Measurements from ENCODE around the gene CD83. TPM values are rescaled to one million over a fixed set of nuclear protein-coding genes. Genes with fewer than 3 reads are reported as not detected.
A peak's percentile ranks its signal among the peaks of the same experiment; 100 is the strongest.

The CD83 gene
- total and polyA plus RNA-seq, 9 of the 15 experiments (the other 6 are each of a cell fraction or from before 2014, with no cell fraction given): 2.5 to 4.1 (median 3.4) TPM

DNA sequence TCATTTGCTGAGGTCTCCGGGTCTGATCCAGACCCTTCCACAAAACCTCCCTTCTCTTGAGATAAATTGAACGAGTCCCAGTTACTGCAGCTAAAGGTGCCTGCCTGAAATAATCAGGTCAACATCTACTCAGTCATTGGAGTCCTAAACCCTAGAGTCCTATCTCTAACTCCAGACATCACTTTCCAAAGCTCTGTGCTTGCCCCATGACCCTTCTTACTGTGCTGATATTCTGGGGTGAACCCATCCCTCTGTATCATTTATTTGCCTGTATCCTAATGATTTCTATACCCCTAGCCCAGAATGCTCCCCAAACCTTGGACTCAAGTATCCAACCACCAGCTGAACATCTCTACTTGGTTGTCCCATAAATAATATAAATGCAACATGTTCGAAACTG lies 35.7 kb downstream of the CD83 start:
- no peak overlapping the region for H3K27ac ChIP-seq (ENCODE audit: extremely low read depth, low read depth, low read length)
- ChIA-PET CTCF (ENCODE audit: low intra/inter-chr PET ratio) (interaction anchor here (0.6 kb wide), 1 partner anchor 358 kb away, joined by 3 read pairs; no protein-coding TSS in a partner anchor), POLR2A (interaction anchor here (0.6 to 1.4 kb wide), 2 partner anchors 8 to 12 kb away, joined by 3 to 4 read pairs; no protein-coding TSS in a partner anchor)
- no peak overlapping the region for H2AFZ ChIP-seq (ENCODE audit: low read depth, low read length)
- no peaks in the 10 kb centered on the region for H3K9me1 ChIP-seq (ENCODE audit: control insufficient read depth, insufficient read depth, low read length)
- FAIRE-seq: peak; percentile 63
- 3% methylated on average over 3 of the region's 3 CpGs for WGBS (ENCODE audit: insufficient coverage, low coverage, missing lambda C conversion rate)
- BruUV-seq (replicated peaks): no TSS peak
- H4K20me1 ChIP-seq (replicated peaks; ENCODE audit: control insufficient read depth, insufficient read depth, low read length): no peaks in the 10 kb centered on the region
- H3K79me2 ChIP-seq (ENCODE audit: control insufficient read depth, insufficient read depth, low read length): no peaks in the 10 kb centered on the region
- H3K36me3 ChIP-seq (ENCODE audit: control insufficient read depth, insufficient read depth, low read length): no peaks in the 10 kb centered on the region
- no peak overlapping the region; the same call in 1 of the 2 replicates for H3K4me2 ChIP-seq (ENCODE audit: insufficient read depth, low read length)
- peaks cover 0 to 18% of the 10 kb centered on the region in 2 experiments; a peak in 2 of 5 replicates for H3K4me1 ChIP-seq (replicated peaks in 1 of 2; ENCODE audit: control insufficient read depth in 2 of 2, insufficient read depth in 2 of 2, low read length in 2 of 2)
- H3K4me3 ChIP-seq: no peak overlapping the region
- intact Hi-C loops (cut with micrococcal nuclease) (no loop called here), in situ Hi-C loops (cut with MboI) (no loop called here)
- H3K27me3 ChIP-seq (ENCODE audit: control insufficient read depth in 2 of 2, insufficient read depth in 2 of 2, low read length in 2 of 2): peaks cover 5 to 19% of the 10 kb centered on the region in 2 experiments; a peak in 4 of 5 replicates
- H3K9me3 ChIP-seq (replicated peaks; ENCODE audit: control insufficient read depth, insufficient read depth, low read depth, low read length): no peaks in the 10 kb centered on the region
- no peak overlapping the region for H3K9ac ChIP-seq (ENCODE audit: insufficient read depth in 1 of 2, low read depth in 2 of 2, low read length in 2 of 2)
- DNase-seq (ENCODE audit: extremely low read depth in 1 of 4, low spot score in 3 of 4): peak in 2 of 4 experiments; percentile 44
- peak; percentile 74 for ATAC-seq
- TF ChIP-seq TRIM24 (IDR thresholded peaks at IDR 0.05): 0 out of 4 replicates have a peak, but pooled peaks of 1 of the 2 experiments have one; percentile 56
- TF ChIP-seq RCOR1 (IDR thresholded peaks at IDR 0.05; ENCODE audit: borderline replicate concordance in 1 of 2, low read depth in 2 of 2, low read length in 2 of 2): peak in 1 of 2 experiments; percentile 86; a peak in 2 of 4 replicates
- peak; percentile 80 for TF ChIP-seq TAL1 (IDR thresholded peaks at IDR 0.05)
- TF ChIP-seq, protein P1, sequence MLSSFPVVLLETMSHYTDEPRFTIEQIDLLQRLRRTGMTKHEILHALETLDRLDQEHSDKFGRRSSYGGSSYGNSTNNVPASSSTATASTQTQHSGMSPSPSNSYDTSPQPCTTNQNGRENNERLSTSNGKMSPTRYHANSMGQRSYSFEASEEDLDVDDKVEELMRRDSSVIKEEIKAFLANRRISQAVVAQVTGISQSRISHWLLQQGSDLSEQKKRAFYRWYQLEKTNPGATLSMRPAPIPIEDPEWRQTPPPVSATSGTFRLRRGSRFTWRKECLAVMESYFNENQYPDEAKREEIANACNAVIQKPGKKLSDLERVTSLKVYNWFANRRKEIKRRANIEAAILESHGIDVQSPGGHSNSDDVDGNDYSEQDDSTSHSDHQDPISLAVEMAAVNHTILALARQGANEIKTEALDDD (IDR thresholded peaks at IDR 0.05): no peak
- 0 out of 4 replicates have a peak, but pooled peaks of 1 of the 2 experiments have one; percentile 32 for TF ChIP-seq TEAD1 (CRISPR knock-in tag; IDR thresholded peaks at IDR 0.05)
- no peak for TF ChIP-seq ZNF347 (CRISPR knock-in tag; IDR thresholded peaks at IDR 0.05; ENCODE audit: low read depth)
- TF ChIP-seq, protein P2, sequence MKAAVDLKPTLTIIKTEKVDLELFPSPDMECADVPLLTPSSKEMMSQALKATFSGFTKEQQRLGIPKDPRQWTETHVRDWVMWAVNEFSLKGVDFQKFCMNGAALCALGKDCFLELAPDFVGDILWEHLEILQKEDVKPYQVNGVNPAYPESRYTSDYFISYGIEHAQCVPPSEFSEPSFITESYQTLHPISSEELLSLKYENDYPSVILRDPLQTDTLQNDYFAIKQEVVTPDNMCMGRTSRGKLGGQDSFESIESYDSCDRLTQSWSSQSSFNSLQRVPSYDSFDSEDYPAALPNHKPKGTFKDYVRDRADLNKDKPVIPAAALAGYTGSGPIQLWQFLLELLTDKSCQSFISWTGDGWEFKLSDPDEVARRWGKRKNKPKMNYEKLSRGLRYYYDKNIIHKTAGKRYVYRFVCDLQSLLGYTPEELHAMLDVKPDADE (conservative IDR thresholded peaks at IDR 0.05; ENCODE audit: control insufficient read depth, low read depth, low read length): no peak
- peak; percentile 48 to 50; a peak in 3 of 4 replicates for TF ChIP-seq KDM1A (IDR thresholded peaks at IDR 0.05)
- no peak for TF ChIP-seq SAFB2 (IDR thresholded peaks at IDR 0.05; ENCODE audit: borderline replicate concordance, low read depth, low read length, severe bottlenecking)
- peak; percentile 84 for TF ChIP-seq DPF2 (IDR thresholded peaks at IDR 0.05)
- TF ChIP-seq HDAC2 (IDR thresholded peaks at IDR 0.05): peak; percentile 56; the same call in 1 of the 2 replicates
- TF ChIP-seq MTA2 (IDR thresholded peaks at IDR 0.05; ENCODE audit: low read depth): peak; percentile 41; the same call in 1 of the 2 replicates
- TF ChIP-seq C11orf30 (IDR thresholded peaks at IDR 0.05; ENCODE audit: low read depth): peak; percentile 13; the same call in 1 of the 2 replicates
- TF ChIP-seq, protein P3, sequence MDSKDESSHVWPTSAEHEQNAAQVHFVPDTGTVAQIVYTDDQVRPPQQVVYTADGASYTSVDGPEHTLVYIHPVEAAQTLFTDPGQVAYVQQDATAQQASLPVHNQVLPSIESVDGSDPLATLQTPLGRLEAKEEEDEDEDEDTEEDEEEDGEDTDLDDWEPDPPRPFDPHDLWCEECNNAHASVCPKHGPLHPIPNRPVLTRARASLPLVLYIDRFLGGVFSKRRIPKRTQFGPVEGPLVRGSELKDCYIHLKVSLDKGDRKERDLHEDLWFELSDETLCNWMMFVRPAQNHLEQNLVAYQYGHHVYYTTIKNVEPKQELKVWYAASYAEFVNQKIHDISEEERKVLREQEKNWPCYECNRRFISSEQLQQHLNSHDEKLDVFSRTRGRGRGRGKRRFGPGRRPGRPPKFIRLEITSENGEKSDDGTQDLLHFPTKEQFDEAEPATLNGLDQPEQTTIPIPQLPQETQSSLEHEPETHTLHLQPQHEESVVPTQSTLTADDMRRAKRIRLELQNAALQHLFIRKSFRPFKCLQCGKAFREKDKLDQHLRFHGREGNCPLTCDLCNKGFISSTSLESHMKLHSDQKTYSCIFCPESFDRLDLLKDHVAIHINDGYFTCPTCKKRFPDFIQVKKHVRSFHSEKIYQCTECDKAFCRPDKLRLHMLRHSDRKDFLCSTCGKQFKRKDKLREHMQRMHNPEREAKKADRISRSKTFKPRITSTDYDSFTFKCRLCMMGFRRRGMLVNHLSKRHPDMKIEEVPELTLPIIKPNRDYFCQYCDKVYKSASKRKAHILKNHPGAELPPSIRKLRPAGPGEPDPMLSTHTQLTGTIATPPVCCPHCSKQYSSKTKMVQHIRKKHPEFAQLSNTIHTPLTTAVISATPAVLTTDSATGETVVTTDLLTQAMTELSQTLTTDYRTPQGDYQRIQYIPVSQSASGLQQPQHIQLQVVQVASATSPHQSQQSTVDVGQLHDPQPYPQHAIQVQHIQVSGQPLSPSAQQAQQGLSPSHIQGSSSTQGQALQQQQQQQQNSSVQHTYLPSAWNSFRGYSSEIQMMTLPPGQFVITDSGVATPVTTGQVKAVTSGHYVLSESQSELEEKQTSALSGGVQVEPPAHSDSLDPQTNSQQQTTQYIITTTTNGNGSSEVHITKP (IDR thresholded peaks at IDR 0.05; ENCODE audit: partially characterized antibody): peak; percentile 23
- 0 out of 2 replicates have a peak, but pooled peaks have one; percentile 17 for TF ChIP-seq BCOR (IDR thresholded peaks at IDR 0.05)
- TF ChIP-seq CHD2 (IDR thresholded peaks at IDR 0.05; ENCODE audit: low read depth, low read length): no peak
- peak; percentile 79 for TF ChIP-seq CBFA2T3 (IDR thresholded peaks at IDR 0.05)
- TF ChIP-seq MAZ (CRISPR knock-in tag; conservative IDR thresholded peaks at IDR 0.05 in 1 of 2, IDR thresholded peaks at IDR 0.05 in 1 of 2): peak in 1 of 2 experiments; percentile 32; a peak in 1 of 4 replicates
- TF ChIP-seq CBFA2T2 (conservative IDR thresholded peaks at IDR 0.05): peak; percentile 67

All from K562 (cell line).